ENCODE results near the gene BTBD8.
A peak's percentile ranks its signal among the peaks of the same experiment; 100 is the strongest.
"Not testable (repeated sequence)": the region's sequence is repeated elsewhere in the genome, so short reads cannot be mapped to it uniquely, and the experiment has no call there.

Gene BTBD8

GRCh38 chr1:92080128-92080985 lies at the start of gene BTBD8:
Gene BTBD8 (plus strand): TSS chr1:92080345. CDS start chr1:92080572, 227 bp downstream.
- peak; percentile 54 for DNase-seq

- no peak for DNase-seq
These were observed 49.5 kb upstream of the BTBD8 start for GRCh38 chr1:92030656-92031107.

- no peak for DNase-seq
These were observed 48.6 kb upstream of the BTBD8 start for GRCh38 chr1:92031281-92032110.

GRCh38 chr1:92037400-92037799 lies 42.7 kb upstream of the BTBD8 start:
- no peak for DNase-seq

GRCh38 chr1:92038695-92039346 lies 41.3 kb upstream of the BTBD8 start:
- no peak for DNase-seq

GRCh38 chr1:92040971-92041370 lies 39.2 kb upstream of the BTBD8 start:
- DNase-seq, result no peak

GRCh38 chr1:92043621-92044020 lies 36.5 kb upstream of the BTBD8 start:
- no peak for DNase-seq

- no peak for DNase-seq
These were observed 34.2 kb upstream of the BTBD8 start for GRCh38 chr1:92045766-92046495.

GRCh38 chr1:92051948-92052347 lies 28.2 kb upstream of the BTBD8 start:
- DNase-seq, result no peak

GRCh38 chr1:92065042-92065441 lies 15.1 kb upstream of the BTBD8 start:
- no peak for DNase-seq

GRCh38 chr1:92066321-92066720 lies 13.8 kb upstream of the BTBD8 start:
- no peak for DNase-seq

- DNase-seq, result no peak
These were observed 9.3 kb upstream of the BTBD8 start for GRCh38 chr1:92070892-92071291.

- not testable (repeated sequence) for DNase-seq
These were observed 5.7 kb upstream of the BTBD8 start for GRCh38 chr1:92074446-92074845.

GRCh38 chr1:92075311-92075710 lies 4.8 kb upstream of the BTBD8 start, which contains the start of gene SETSIP:
Gene SETSIP (minus strand): TSS chr1:92075411. CDS start chr1:92075411, 0 bp downstream.
- no peak for DNase-seq

GRCh38 chr1:92076363-92076762 lies 3.8 kb upstream of the BTBD8 start:
- DNase-seq, result no peak

GRCh38 chr1:92078077-92078476 lies 2.1 kb upstream of the BTBD8 start:
- not testable (repeated sequence) for DNase-seq

GRCh38 chr1:92079441-92079840 lies 704 bp upstream of the BTBD8 start:
- no peak for DNase-seq

- DNase-seq, result no peak
These were observed 886 bp downstream of the BTBD8 start for GRCh38 chr1:92081031-92081430.

GRCh38 chr1:92084651-92085050 lies 4.5 kb downstream of the BTBD8 start:
- DNase-seq, result no peak

GRCh38 chr1:92085727-92086126 lies 5.6 kb downstream of the BTBD8 start:
- no peak for DNase-seq

- DNase-seq, result no peak
These were observed 7.4 kb downstream of the BTBD8 start for GRCh38 chr1:92087542-92087941.

- no peak for DNase-seq
These were observed 11.5 kb downstream of the BTBD8 start for GRCh38 chr1:92091625-92092024.

All from DMS79 (cell line).